NT2/D1 (cell line): ENCODE results near the gene MEIS2.
A peak's percentile ranks its signal among the peaks of the same experiment; 100 is the strongest.

Source experiments
- DNase-seq: peaks from one replicate; pipeline ENCODE4 v3.0.0-alpha.2; 2011; ENCODE audit warnings: low read depth, low spot score
- H3K27me3 ChIP-seq: 2 replicates; pipeline ENCODE4 v1.6.0; 2011; ENCODE audit warnings: mild to moderate bottlenecking; ENCODE audit not compliant: insufficient read length, insufficient read depth
- H3K36me3 ChIP-seq: 2 replicates; pipeline ENCODE4 v1.6.1; 2011; ENCODE audit warnings: mild to moderate bottlenecking, low read length, mixed read lengths; ENCODE audit not compliant: insufficient read depth, insufficient read length
- H3K4me1 ChIP-seq: 2 replicates; pipeline ENCODE4 v1.5.1; 2011; ENCODE audit not compliant: insufficient read depth, insufficient read length
- H3K4me3 ChIP-seq: 2 replicates; pipeline ENCODE4 v1.5.1; 2011; ENCODE audit warnings: low read depth; ENCODE audit not compliant: insufficient read length
- H3K9ac ChIP-seq: 2 replicates; pipeline ENCODE4 v1.6.0; 2011; ENCODE audit warnings: low read depth; ENCODE audit not compliant: insufficient read length
- H3K9me3 ChIP-seq: 2 replicates; pipeline ENCODE4 v1.5.1; 2011; ENCODE audit warnings: mild to moderate bottlenecking, low read length; ENCODE audit not compliant: insufficient read depth
- SUZ12 ChIP-seq: IDR thresholded peaks from 2 replicates; pipeline ENCODE4 v1.6.1; 2011; ENCODE audit not compliant: insufficient read length, insufficient read depth; ENCODE audit errors: extremely low read depth
- YY1 ChIP-seq: IDR thresholded peaks from 2 replicates; pipeline ENCODE4 v1.6.1; 2011; ENCODE audit not compliant: insufficient read length, insufficient read depth
- ZNF274 ChIP-seq: IDR thresholded peaks from 2 replicates; pipeline ENCODE4 v1.6.1; 2011; ENCODE audit warnings: mild to moderate bottlenecking, low read depth, low read length

MEIS2 gene

GRCh38 chr15:36884936-36885635 lies 215.3 kb downstream of the MEIS2 start:
- no peak overlapping the region for H3K9ac ChIP-seq
- H3K4me3 ChIP-seq, result no peak overlapping the region
- H3K9me3 ChIP-seq, result no peaks in the 10 kb centered on the region
- peaks cover 100% of the 10 kb centered on the region for H3K27me3 ChIP-seq
- DNase-seq, result no peak
- no peak for TF ChIP-seq ZNF274
- TF ChIP-seq YY1, result no peak
- no peak for TF ChIP-seq SUZ12
- H3K4me1 ChIP-seq, result no peaks in the 10 kb centered on the region
- H3K36me3 ChIP-seq, result no peaks in the 10 kb centered on the region

- Histone ChIP-seq H3K4me3 (no peak overlapping the region), H3K27me3 (peaks cover 100% of the 10 kb centered on the region), H3K36me3 (no peaks in the 10 kb centered on the region), H3K9me3 (no peaks in the 10 kb centered on the region), H3K4me1 (no peaks in the 10 kb centered on the region), H3K9ac (no peak overlapping the region)
- no peak for TF ChIP-seq YY1
- TF ChIP-seq ZNF274, result no peak
- no peak for TF ChIP-seq SUZ12
- DNase-seq, result no peak
Observed at GRCh38 chr15:36884518-36884875, 215.9 kb downstream of the MEIS2 start.

DNA sequence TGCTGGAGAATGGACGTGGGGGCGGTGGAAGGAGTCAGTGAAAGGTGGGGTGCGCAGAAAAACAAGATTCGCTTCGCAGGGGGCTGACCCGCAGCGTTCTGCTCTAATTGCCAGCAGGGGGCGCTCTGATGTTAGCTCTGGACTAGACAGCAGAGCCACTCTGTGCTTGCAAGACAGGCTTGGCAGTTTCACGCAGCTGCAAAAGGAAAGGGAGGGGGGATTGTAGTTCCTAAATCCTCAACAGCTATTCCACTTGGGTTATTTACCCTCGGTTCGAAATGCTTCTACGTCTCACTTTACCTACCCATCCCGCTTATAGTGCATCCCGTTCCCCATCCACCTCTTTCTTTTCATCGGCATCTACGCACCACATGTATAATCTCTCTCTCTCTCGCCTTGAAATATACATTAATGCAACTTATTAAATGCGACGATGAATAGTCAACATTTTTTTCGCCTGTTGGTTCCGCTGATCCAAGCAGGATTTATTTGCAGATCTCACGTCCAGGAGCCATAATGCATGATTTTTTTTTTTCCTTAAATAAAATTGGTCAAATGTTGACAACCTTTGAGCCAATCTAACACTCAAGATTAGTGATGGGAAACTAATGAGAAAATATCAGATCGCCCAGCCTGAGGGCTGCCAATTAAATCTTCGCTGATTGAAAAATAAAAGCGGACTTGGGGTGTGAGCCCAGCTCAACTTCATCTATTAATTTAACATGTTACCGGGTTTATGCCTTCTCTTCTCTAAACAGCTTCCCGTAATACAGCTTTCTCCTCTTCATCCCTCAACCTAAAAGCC lies 216.4 kb downstream of the MEIS2 start:
- H3K9me3 ChIP-seq, result no peaks in the 10 kb centered on the region
- peaks cover 98% of the 10 kb centered on the region for H3K27me3 ChIP-seq
- no peaks in the 10 kb centered on the region for H3K36me3 ChIP-seq
- TF ChIP-seq SUZ12 (no peak), ZNF274 (no peak), YY1 (no peak)
- H3K9ac ChIP-seq, result no peak overlapping the region
- H3K4me1 ChIP-seq, result no peaks in the 10 kb centered on the region
- DNase-seq, result peak; percentile 77
- H3K4me3 ChIP-seq, result no peak overlapping the region

DNA sequence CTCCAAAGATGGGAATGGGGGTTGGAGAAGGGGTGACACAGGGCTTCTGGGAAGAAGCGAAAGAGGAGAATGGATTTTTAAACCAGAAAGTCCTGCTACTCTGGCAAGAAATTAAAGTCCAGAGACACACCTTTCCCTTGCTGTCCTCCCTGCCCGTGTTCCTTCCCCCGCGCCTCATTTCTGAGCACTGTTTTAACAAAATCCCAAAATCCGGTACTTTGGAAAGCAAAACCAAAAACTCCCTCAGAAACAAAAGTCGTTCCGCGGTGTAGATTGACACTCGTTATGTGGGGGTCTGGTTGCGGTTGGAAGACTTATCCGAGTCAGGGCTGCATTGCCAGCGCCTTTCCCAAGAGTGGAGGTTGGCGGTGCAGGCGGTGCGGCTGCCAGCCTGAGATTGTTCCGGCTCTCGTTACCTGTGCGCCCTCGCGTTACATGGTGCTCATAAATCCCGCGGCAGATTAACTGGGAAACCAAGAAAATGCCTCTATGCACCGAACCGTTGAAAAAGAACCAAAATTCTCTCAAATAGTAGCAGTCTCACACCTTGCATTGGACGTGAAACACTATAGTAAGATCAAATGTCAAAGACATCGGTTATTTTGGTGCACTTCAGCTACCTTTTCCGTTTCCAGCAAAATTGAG lies 217.7 kb downstream of the MEIS2 start:
- Histone ChIP-seq H3K9me3 (no peaks in the 10 kb centered on the region), H3K4me3 (no peak overlapping the region), H3K27me3 (peaks cover 85% of the 10 kb centered on the region), H3K4me1 (peaks cover 5% of the 10 kb centered on the region), H3K9ac (no peak overlapping the region), H3K36me3 (no peaks in the 10 kb centered on the region)
- no peak for DNase-seq
- TF ChIP-seq YY1 (no peak), ZNF274 (no peak), SUZ12 (peak; percentile 80)

DNA sequence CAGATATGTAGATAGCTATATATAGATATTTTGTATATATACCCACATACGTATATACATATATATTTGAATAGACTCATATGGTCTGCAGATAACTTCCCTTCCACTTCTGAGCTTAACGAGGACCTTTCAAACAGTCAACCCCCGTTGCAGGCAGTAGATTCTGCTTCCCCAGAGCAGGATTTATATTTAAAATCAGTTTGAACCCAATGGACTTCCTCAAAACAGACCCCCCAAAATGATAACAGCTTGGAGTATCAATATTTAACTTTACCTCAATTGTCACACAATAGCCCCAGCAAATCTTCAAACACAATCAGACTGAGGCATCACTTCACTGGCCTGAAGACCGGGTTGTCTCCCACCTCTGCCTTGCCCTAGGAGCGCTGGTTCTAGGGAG lies 218.3 kb downstream of the MEIS2 start:
- peaks cover 79% of the 10 kb centered on the region for H3K27me3 ChIP-seq
- no peak for DNase-seq
- H3K9me3 ChIP-seq, result no peaks in the 10 kb centered on the region
- no peak overlapping the region for H3K9ac ChIP-seq
- no peak overlapping the region for H3K4me3 ChIP-seq
- no peak for TF ChIP-seq ZNF274
- no peak for TF ChIP-seq YY1
- no peak for TF ChIP-seq SUZ12
- no peaks in the 10 kb centered on the region for H3K36me3 ChIP-seq
- H3K4me1 ChIP-seq, result peaks cover 5% of the 10 kb centered on the region

DNA sequence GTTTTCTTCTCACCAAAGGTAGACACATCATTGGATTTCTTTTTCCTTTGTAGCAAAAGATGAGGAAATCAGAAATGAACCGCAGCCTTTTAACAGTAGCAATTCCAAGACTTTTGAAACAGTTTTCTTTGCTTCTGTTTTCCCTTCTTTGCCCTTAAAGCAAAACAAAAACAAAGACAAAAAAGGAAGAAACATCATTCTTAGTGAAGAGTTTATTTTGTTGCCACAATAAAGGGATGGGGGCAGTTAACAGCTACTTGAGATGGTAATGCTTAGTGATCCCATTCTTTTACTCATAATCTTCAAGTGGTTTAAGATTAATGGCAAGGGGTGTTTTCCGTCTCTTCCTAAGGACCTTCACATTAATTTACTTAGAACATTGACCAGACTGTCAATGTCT lies 218.8 kb downstream of the MEIS2 start:
- H3K27me3 ChIP-seq, result peaks cover 74% of the 10 kb centered on the region
- H3K4me3 ChIP-seq, result no peak overlapping the region
- H3K4me1 ChIP-seq, result peaks cover 5% of the 10 kb centered on the region
- DNase-seq, result no peak
- no peaks in the 10 kb centered on the region for H3K9me3 ChIP-seq
- TF ChIP-seq YY1 (no peak), ZNF274 (no peak), SUZ12 (no peak)
- no peak overlapping the region for H3K9ac ChIP-seq
- H3K36me3 ChIP-seq, result no peaks in the 10 kb centered on the region

- DNase-seq, result no peak
- Histone ChIP-seq H3K27me3 (peaks cover 69% of the 10 kb centered on the region), H3K9ac (no peak overlapping the region), H3K9me3 (no peaks in the 10 kb centered on the region), H3K4me3 (no peak overlapping the region), H3K36me3 (no peaks in the 10 kb centered on the region), H3K4me1 (peaks cover 5% of the 10 kb centered on the region)
- TF ChIP-seq SUZ12 (no peak), ZNF274 (no peak), YY1 (no peak)
Observed at GRCh38 chr15:36880913-36881460, 219.4 kb downstream of the MEIS2 start.
